H9 (cell line): ENCODE data around the gene MALT1. TPM values are rescaled to one million over a fixed set of nuclear protein-coding genes. Genes with fewer than 3 reads are reported as not detected.

ENCODE experiments used
- DNase-seq: peaks from one replicate; pipeline ENCODE4 v3.0.0-alpha.2; 2017
- H2AFZ ChIP-seq: one replicate; pipeline ENCODE4 v1.6.1; 2013; ENCODE audit warnings: mild to moderate bottlenecking, low read length, control low read depth, moderate library complexity
- H2AK5ac ChIP-seq: 2 replicates; pipeline ENCODE4 v1.6.1; 2013; ENCODE audit warnings: low read length, control low read depth, mixed read lengths; ENCODE audit not compliant: insufficient read length
- H2BK120ac ChIP-seq: one replicate; pipeline ENCODE4 v1.6.1; 2013; ENCODE audit warnings: low read depth, mild to moderate bottlenecking, low read length, control low read depth, inconsistent platforms; ENCODE audit not compliant: poor library complexity, severe bottlenecking
- H2BK12ac ChIP-seq: 2 replicates; pipeline ENCODE4 v1.6.1; 2013; ENCODE audit warnings: low read length, control low read depth, mixed read lengths, low read depth; ENCODE audit not compliant: insufficient read length
- H2BK15ac ChIP-seq: 2 replicates; pipeline ENCODE4 v1.6.1; 2013; ENCODE audit warnings: low read depth, low read length, control low read depth
- H2BK20ac ChIP-seq: one replicate; pipeline ENCODE4 v1.6.1; 2013; ENCODE audit warnings: low read depth, mild to moderate bottlenecking, low read length, control low read depth, inconsistent platforms; ENCODE audit not compliant: poor library complexity, severe bottlenecking
- H2BK5ac ChIP-seq: 2 replicates; pipeline ENCODE4 v1.6.1; 2013; ENCODE audit warnings: low read length, control low read depth, mixed read lengths; ENCODE audit not compliant: insufficient read length
- H3K14ac ChIP-seq: 2 replicates; pipeline ENCODE4 v1.6.1; 2013; ENCODE audit warnings: low read length, control low read depth; ENCODE audit not compliant: insufficient read depth
- H3K18ac ChIP-seq: 2 replicates; pipeline ENCODE4 v1.6.1; 2013; ENCODE audit warnings: low read depth, mild to moderate bottlenecking, mixed read lengths, low read length, control low read depth; ENCODE audit not compliant: insufficient read length
- H3K23ac ChIP-seq: 2 replicates; pipeline ENCODE4 v1.6.1; 2013; ENCODE audit warnings: low read length, control low read depth, mixed read lengths, low read depth; ENCODE audit not compliant: insufficient read length
- H3K23me2 ChIP-seq: 2 replicates; pipeline ENCODE4 v1.6.1; 2013; ENCODE audit warnings: low read depth, mild to moderate bottlenecking, mixed read lengths, low read length, control low read depth; ENCODE audit not compliant: insufficient read length, poor library complexity, severe bottlenecking
- H3K27ac ChIP-seq: 2 replicates; pipeline ENCODE4 v1.5.1; 2013; ENCODE audit warnings: low read length, control low read depth, mixed read lengths, low read depth; ENCODE audit not compliant: insufficient read length
- H3K27me3 ChIP-seq: 2 replicates; pipeline ENCODE4 v1.6.1; 2013; ENCODE audit warnings: low read length, control low read depth, inconsistent platforms; ENCODE audit not compliant: insufficient read depth
- H3K4ac ChIP-seq: 2 replicates; pipeline ENCODE4 v1.6.1; 2013; ENCODE audit warnings: low read depth, mild to moderate bottlenecking, control low read depth, inconsistent platforms, low read length, moderate library complexity
- H3K4me1 ChIP-seq: 2 replicates; pipeline ENCODE4 v1.6.1; 2013; ENCODE audit warnings: low read length, control low read depth, inconsistent platforms; ENCODE audit not compliant: insufficient read depth
- H3K4me2 ChIP-seq: 2 replicates; pipeline ENCODE4 v1.6.1; 2013; ENCODE audit warnings: low read length, control low read depth, mixed read lengths; ENCODE audit not compliant: insufficient read length, insufficient read depth
- H3K56ac ChIP-seq: 2 replicates; pipeline ENCODE4 v1.6.1; 2013; ENCODE audit warnings: low read depth, mild to moderate bottlenecking, mixed read lengths, low read length, control low read depth; ENCODE audit not compliant: insufficient read length
- H3K79me1 ChIP-seq: 2 replicates; pipeline ENCODE4 v1.6.1; 2013; ENCODE audit warnings: low read depth, mild to moderate bottlenecking, moderate library complexity, low read length, control low read depth, inconsistent platforms; ENCODE audit not compliant: insufficient read depth, poor library complexity, severe bottlenecking
- H3K79me2 ChIP-seq: 2 replicates; pipeline ENCODE4 v1.6.1; 2013; ENCODE audit warnings: low read length, control low read depth, inconsistent platforms; ENCODE audit not compliant: insufficient read depth
- H3K9ac ChIP-seq: 2 replicates; pipeline ENCODE4 v1.6.1; 2013; ENCODE audit warnings: low read length, control low read depth, mixed read lengths; ENCODE audit not compliant: insufficient read length; ENCODE audit errors: extremely low read depth
- H3K9me3 ChIP-seq: one replicate; pipeline ENCODE4 v1.6.1; 2013; ENCODE audit warnings: low read depth, low read length, inconsistent platforms; ENCODE audit not compliant: control insufficient read depth
- H3T11ph ChIP-seq: one replicate; pipeline ENCODE4 v1.6.1; 2013; ENCODE audit warnings: mild to moderate bottlenecking, low read length, control low read depth, inconsistent platforms
- H4K20me1 ChIP-seq: one replicate; pipeline ENCODE4 v1.6.1; 2013; ENCODE audit not compliant: control insufficient read depth, insufficient read length, insufficient read depth
- H4K5ac ChIP-seq: 2 replicates; pipeline ENCODE4 v1.6.1; 2013; ENCODE audit warnings: low read depth, mild to moderate bottlenecking, mixed read lengths, low read length, control low read depth; ENCODE audit not compliant: insufficient read length
- H4K8ac ChIP-seq: replicated peaks from 2 replicates; pipeline ENCODE4 v1.6.1; 2013; ENCODE audit warnings: low read length, control low read depth, mixed read lengths, low read depth; ENCODE audit not compliant: insufficient read length
- H4K91ac ChIP-seq: 2 replicates; pipeline ENCODE4 v1.6.1; 2013; ENCODE audit warnings: low read depth, mild to moderate bottlenecking, moderate library complexity, mixed read lengths, low read length, control low read depth; ENCODE audit not compliant: insufficient read length
- H3K27ac Mint-ChIP-seq, 3 experiments: 2 replicates in 2 of 3; 3 replicates in 1 of 3; pipeline ENCODE4 v1.8.0; 2020 to 2021; ENCODE audit warnings: mixed read lengths in 3 of 3, mild to moderate bottlenecking in 1 of 3, moderate library complexity in 1 of 3
- H3K27me3 Mint-ChIP-seq: 2 replicates; pipeline ENCODE4 v1.8.0; 2021; ENCODE audit warnings: low read depth, mild to moderate bottlenecking, moderate library complexity, mixed read lengths
- H3K36me3 Mint-ChIP-seq, 3 experiments: 2 replicates in 2 of 3; 3 replicates in 1 of 3; pipeline ENCODE4 v1.8.0; 2020 to 2021; ENCODE audit warnings: low read depth in 3 of 3, mixed read lengths in 3 of 3; ENCODE audit not compliant: insufficient read depth in 1 of 3
- H3K4me1 Mint-ChIP-seq, 2 experiments: 2 replicates each; pipeline ENCODE4 v1.8.0; 2020; ENCODE audit warnings: mixed read lengths in 2 of 2
- H3K4me3 Mint-ChIP-seq, 2 experiments: 2 replicates in 1 of 2; 3 replicates in 1 of 2; pipeline ENCODE4 v1.8.0; 2020 to 2021; ENCODE audit warnings: mild to moderate bottlenecking in 2 of 2, mixed read lengths in 2 of 2, moderate library complexity in 1 of 2
- H3K9me3 Mint-ChIP-seq, 2 experiments: 2 replicates in 1 of 2; 3 replicates in 1 of 2; pipeline ENCODE4 v1.8.0; 2020; ENCODE audit warnings: mild to moderate bottlenecking in 2 of 2, mixed read lengths in 2 of 2, moderate library complexity in 1 of 2
- WGBS: extraction: QIAGEN DNeasy Blood & Tissue Kit; methylation state at CpG from one replicate; pipeline ENCODE4 v1.1.7; 2013; ENCODE audit warnings: missing lambda C conversion rate, low lambda C conversion rate, mixed read lengths; ENCODE audit not compliant: insufficient read length; ENCODE audit errors: extremely low coverage; 5-methylcytosine and 5-hydroxymethylcytosine counted together
- total RNA-seq: library from RNA; stranded (reverse); gene quantifications from 2 replicates; pipeline ENCODE4 v1.2.1, GENCODE V29; 2021
- TF ChIP-seq, protein P1 (sequence below): fragments of 200-600 bp; sonication (generic); conservative IDR thresholded peaks from 3 replicates; pipeline ENCODE4 v1.8.0; 2021; ENCODE audit warnings: antibody characterized with exemption, mild to moderate bottlenecking

The MALT1 gene
- total RNA-seq, 1 experiment from 2014 or later, result 18.1 TPM

DNA sequence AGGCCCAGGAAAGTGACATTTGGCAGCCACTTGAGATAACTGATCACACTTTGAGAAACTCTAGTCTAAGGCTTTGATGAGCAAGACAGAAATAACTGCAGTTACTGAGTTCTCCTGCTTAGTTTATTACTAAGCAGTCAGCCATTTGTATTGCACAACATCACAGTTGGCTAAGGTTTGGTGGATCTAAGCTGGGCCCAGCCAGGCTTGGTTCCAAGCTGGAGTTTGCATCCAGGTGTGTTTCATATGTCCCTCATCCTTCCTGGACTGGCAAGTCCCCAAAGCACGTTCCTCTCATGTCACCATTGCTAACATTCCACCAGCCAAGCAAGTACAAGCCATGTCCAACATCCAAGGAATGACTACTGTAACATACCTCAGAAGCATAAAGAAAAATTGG, 122.1 kb downstream of the MALT1 start:
- Histone ChIP-seq H3K9me3 (no peaks in the 10 kb centered on the region), H2BK20ac (no peak overlapping the region), H3K27ac (no peak overlapping the region), H3K27me3 (no peaks in the 10 kb centered on the region), H2BK15ac (no peak overlapping the region), H3K4ac (no peak overlapping the region), H2AK5ac (no peak overlapping the region), H2BK120ac (no peak overlapping the region), H4K5ac (no peak overlapping the region), H4K20me1 (no peaks in the 10 kb centered on the region), H3K18ac (no peak overlapping the region), H3K4me2 (no peak overlapping the region), H2AFZ (no peak overlapping the region), H3K56ac (no peak overlapping the region), H4K8ac (no peak overlapping the region), H3T11ph (no peak overlapping the region), H4K91ac (no peak overlapping the region), H3K14ac (no peak overlapping the region), H2BK5ac (no peak overlapping the region), H3K79me1 (no peaks in the 10 kb centered on the region), H3K23ac (no peak overlapping the region), H3K9ac (no peak overlapping the region), H2BK12ac (no peak overlapping the region), H3K4me1 (peaks cover 11% of the 10 kb centered on the region), H3K23me2 (no peaks in the 10 kb centered on the region), H3K79me2 (no peaks in the 10 kb centered on the region)
- H3K9me3 Mint-ChIP-seq, result no peaks in the 10 kb centered on the region
- no peaks in the 10 kb centered on the region; a peak in 1 of 7 replicates for H3K36me3 Mint-ChIP-seq
- no peak overlapping the region for H3K4me3 Mint-ChIP-seq
- peaks cover 19 to 28% of the 10 kb centered on the region in 2 experiments for H3K4me1 Mint-ChIP-seq
- H3K27ac Mint-ChIP-seq, result no peak overlapping the region
- DNase-seq, result no peak
- WGBS, result no CpG with 5 or more reads among the region's 1 CpG
- no peaks in the 10 kb centered on the region for H3K27me3 Mint-ChIP-seq
- TF ChIP-seq, protein P1, sequence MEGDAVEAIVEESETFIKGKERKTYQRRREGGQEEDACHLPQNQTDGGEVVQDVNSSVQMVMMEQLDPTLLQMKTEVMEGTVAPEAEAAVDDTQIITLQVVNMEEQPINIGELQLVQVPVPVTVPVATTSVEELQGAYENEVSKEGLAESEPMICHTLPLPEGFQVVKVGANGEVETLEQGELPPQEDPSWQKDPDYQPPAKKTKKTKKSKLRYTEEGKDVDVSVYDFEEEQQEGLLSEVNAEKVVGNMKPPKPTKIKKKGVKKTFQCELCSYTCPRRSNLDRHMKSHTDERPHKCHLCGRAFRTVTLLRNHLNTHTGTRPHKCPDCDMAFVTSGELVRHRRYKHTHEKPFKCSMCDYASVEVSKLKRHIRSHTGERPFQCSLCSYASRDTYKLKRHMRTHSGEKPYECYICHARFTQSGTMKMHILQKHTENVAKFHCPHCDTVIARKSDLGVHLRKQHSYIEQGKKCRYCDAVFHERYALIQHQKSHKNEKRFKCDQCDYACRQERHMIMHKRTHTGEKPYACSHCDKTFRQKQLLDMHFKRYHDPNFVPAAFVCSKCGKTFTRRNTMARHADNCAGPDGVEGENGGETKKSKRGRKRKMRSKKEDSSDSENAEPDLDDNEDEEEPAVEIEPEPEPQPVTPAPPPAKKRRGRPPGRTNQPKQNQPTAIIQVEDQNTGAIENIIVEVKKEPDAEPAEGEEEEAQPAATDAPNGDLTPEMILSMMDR, result no peak
